Osteoblast (primary cell): ENCODE results near the gene CCDC80. TPM values are rescaled to one million over a fixed set of nuclear protein-coding genes. Genes with fewer than 3 reads are reported as not detected.
"Not testable (repeated sequence)": the region's sequence is repeated elsewhere in the genome, so short reads cannot be mapped to it uniquely, and the experiment has no call there.

ENCODE experiments used
- DNase-seq: peaks from one replicate; pipeline ENCODE4 v3.0.0; 2011; ENCODE audit warnings: low spot score, mixed read lengths; ENCODE audit not compliant: insufficient read length; ENCODE audit errors: missing footprints
- H2AFZ ChIP-seq: 2 replicates; pipeline ENCODE4 v1.6.0; 2011; ENCODE audit warnings: mild to moderate bottlenecking, low read length
- H3K27ac ChIP-seq: 2 replicates; pipeline ENCODE4 v1.5.1; 2011; ENCODE audit warnings: mild to moderate bottlenecking, low read depth, low read length, moderate library complexity
- H3K27me3 ChIP-seq: 2 replicates; pipeline ENCODE4 v1.6.0; 2012; ENCODE audit warnings: mild to moderate bottlenecking, control low read depth, inconsistent platforms, low read length, moderate library complexity; ENCODE audit not compliant: insufficient read depth
- H3K36me3 ChIP-seq: 2 replicates; pipeline ENCODE4 v1.5.1; 2011; ENCODE audit warnings: mild to moderate bottlenecking, low read length, control low read depth, moderate library complexity; ENCODE audit not compliant: insufficient read depth
- H3K4me1 ChIP-seq: 2 replicates; pipeline ENCODE4 v1.5.1; 2011; ENCODE audit warnings: mild to moderate bottlenecking, low read length, control low read depth, moderate library complexity; ENCODE audit not compliant: insufficient read depth
- H3K4me2 ChIP-seq: 2 replicates; pipeline ENCODE4 v1.6.0; 2011; ENCODE audit warnings: mild to moderate bottlenecking, low read length; ENCODE audit not compliant: insufficient read depth
- H3K4me3 ChIP-seq: fragments of 200-600 bp; sonication (generic); 3 replicates; pipeline ENCODE4 v1.5.1; 2012; ENCODE audit warnings: mild to moderate bottlenecking, low read length, inconsistent platforms; ENCODE audit not compliant: insufficient read depth
- H3K79me2 ChIP-seq: 2 replicates; pipeline ENCODE4 v1.6.0; 2012; ENCODE audit warnings: mild to moderate bottlenecking, low read length, control low read depth, inconsistent platforms; ENCODE audit not compliant: insufficient read depth
- H3K9me3 ChIP-seq: 2 replicates; pipeline ENCODE4 v1.5.1; 2011; ENCODE audit warnings: low read depth, low read length, control low read depth
- H4K20me1 ChIP-seq: 2 replicates; pipeline ENCODE4 v1.6.0; 2012; ENCODE audit warnings: mild to moderate bottlenecking, low read length, control low read depth; ENCODE audit not compliant: insufficient read depth
- CTCF ChIP-seq: IDR thresholded peaks from 2 replicates; pipeline ENCODE4 v1.5.1; 2011; ENCODE audit warnings: mild to moderate bottlenecking, low read depth, low read length, moderate library complexity; ENCODE audit errors: extremely low read depth
- total RNA-seq: library from RNA; depleted of rRNA; stranded (reverse); fragments of >200 nt; gene quantifications from 2 replicates; pipeline ENCODE4 v1.2.3, GENCODE V29; 2012

The CCDC80 gene
- total RNA-seq, 1 donor: 657 TPM

- H3K4me2 ChIP-seq: no peak overlapping the region
- H3K4me1 ChIP-seq: no peaks in the 10 kb centered on the region
- no peak for DNase-seq
- no peak overlapping the region for H2AFZ ChIP-seq
- H3K36me3 ChIP-seq: peaks cover 8% of the 10 kb centered on the region
- no peak overlapping the region for H3K27ac ChIP-seq
- no peaks in the 10 kb centered on the region for H3K79me2 ChIP-seq
- H3K4me3 ChIP-seq: no peak overlapping the region
- no peaks in the 10 kb centered on the region for H3K9me3 ChIP-seq
- no peaks in the 10 kb centered on the region for H3K27me3 ChIP-seq
- TF ChIP-seq CTCF: no peak
- H4K20me1 ChIP-seq: no peaks in the 10 kb centered on the region
These were observed 72.3 kb downstream of the CCDC80 start for GRCh38 chr3:112568642-112569041.

- H3K36me3 ChIP-seq: peaks cover 3% of the 10 kb centered on the region
- H3K79me2 ChIP-seq: peaks cover 22% of the 10 kb centered on the region
- H3K4me3 ChIP-seq: no peak overlapping the region
- no peak for TF ChIP-seq CTCF
- no peak overlapping the region for H3K27ac ChIP-seq
- no peaks in the 10 kb centered on the region for H3K27me3 ChIP-seq
- DNase-seq: no peak
- H3K4me1 ChIP-seq: peaks cover 6% of the 10 kb centered on the region
- no peak overlapping the region for H3K4me2 ChIP-seq
- H2AFZ ChIP-seq: no peak overlapping the region
- H3K9me3 ChIP-seq: no peaks in the 10 kb centered on the region
- no peaks in the 10 kb centered on the region for H4K20me1 ChIP-seq
These were observed 76.0 kb downstream of the CCDC80 start for GRCh38 chr3:112564940-112565305.

GRCh38 chr3:112564247-112564939, 76.5 kb downstream of the CCDC80 start:
- H2AFZ ChIP-seq, H3K36me3 ChIP-seq, H3K9me3 ChIP-seq, H3K4me2 ChIP-seq, DNase-seq, H4K20me1 ChIP-seq, H3K27me3 ChIP-seq, H3K4me3 ChIP-seq, H3K27ac ChIP-seq: not testable (repeated sequence)
- Histone ChIP-seq H3K79me2 (peaks cover 28% of the 10 kb centered on the region), H3K4me1 (peaks cover 12% of the 10 kb centered on the region)

GRCh38 chr3:112561734-112562529, 79.0 kb downstream of the CCDC80 start, which contains the start of the genes ATG3 and SLC35A5:
Gene ATG3, minus strand, starts transcription at chr3:112561962. Its CDS starts 434 bp downstream, at chr3:112561528.
Gene SLC35A5, plus strand, starts transcription at chr3:112562045. Its CDS starts 1,359 bp downstream, at chr3:112563404.
- peak; percentile 96 for DNase-seq
- peak within 1 kb of the TSS; percentile 86 for H2AFZ ChIP-seq
- peaks cover 14% of the 10 kb centered on the region for H3K4me1 ChIP-seq
- H3K79me2 ChIP-seq: peaks cover 52% of the 10 kb centered on the region
- peak within 1 kb of the TSS; percentile 69 for H3K4me2 ChIP-seq
- no peaks in the 10 kb centered on the region for H3K36me3 ChIP-seq
- no peaks in the 10 kb centered on the region for H4K20me1 ChIP-seq
- H3K27me3 ChIP-seq: no peaks in the 10 kb centered on the region
- TF ChIP-seq CTCF: no peak
- H3K4me3 ChIP-seq: peak within 1 kb of the TSS; percentile 74
- no peaks in the 10 kb centered on the region for H3K9me3 ChIP-seq
- H3K27ac ChIP-seq: peak within 1 kb of the TSS; percentile 88
